ENCODE results near the gene FIGN. TPM values are rescaled to one million over a fixed set of nuclear protein-coding genes. Genes with fewer than 3 reads are reported as not detected.
A peak's percentile ranks its signal among the peaks of the same experiment; 100 is the strongest.

FIGN gene
- total and polyA plus RNA-seq, 5 donors, result 2.7 to 13.8 (median 9.8) TPM

DNA sequence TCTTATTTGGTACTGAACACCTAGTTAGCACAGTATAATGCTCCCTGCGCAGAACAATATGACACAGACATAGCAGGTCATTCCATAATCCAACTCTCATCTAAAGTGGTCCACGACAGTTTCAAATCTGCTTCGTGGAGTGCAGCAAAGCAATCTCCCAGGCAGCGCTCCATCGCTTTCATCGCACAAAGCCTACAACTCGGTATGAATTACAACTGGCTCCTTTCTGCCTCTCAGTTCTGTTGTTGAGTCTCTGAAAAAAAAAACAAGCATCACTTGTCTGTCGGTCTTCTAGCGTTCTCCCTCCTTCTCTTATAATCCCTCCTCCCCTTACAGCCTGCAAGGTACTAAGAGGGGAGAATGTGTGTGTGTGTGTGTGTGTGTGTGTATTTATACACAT, 123.5 kb downstream of the FIGN start:
- H3K27me3 ChIP-seq (ENCODE audit: control insufficient read depth, insufficient read depth), result no peaks in the 10 kb centered on the region
- no peak for ATAC-seq
- H3K27ac ChIP-seq (ENCODE audit: low read length), result no peak overlapping the region
- no peaks in the 10 kb centered on the region for H3K9me3 ChIP-seq (ENCODE audit: control insufficient read depth, low read length)
- DNase-seq, result no peak
- 73% methylated on average over 9 of the region's 9 CpGs for WGBS
- H3K4me3 ChIP-seq (ENCODE audit: low read length), result no peak overlapping the region
- intact Hi-C loops (cut with DNase I), result no loop called here
- no peaks in the 10 kb centered on the region for H3K4me1 ChIP-seq (ENCODE audit: control insufficient read depth, insufficient read depth, low read length)

DNA sequence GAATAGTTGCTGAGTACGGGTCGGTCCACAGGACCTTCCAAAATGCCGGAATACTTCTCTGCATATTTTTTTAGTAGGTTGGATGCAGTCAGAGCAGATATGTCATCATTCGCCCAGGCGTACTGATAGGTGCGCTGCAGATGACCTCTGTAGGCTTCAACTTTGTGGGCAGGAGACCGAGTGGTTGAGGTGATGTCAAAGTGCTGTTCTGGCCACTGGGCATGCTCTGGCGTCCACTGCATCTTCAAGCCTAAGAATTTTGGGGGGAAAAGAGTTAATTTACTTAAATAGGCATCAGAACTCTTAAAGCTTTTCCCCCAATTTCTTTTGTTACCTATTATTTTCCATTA, 124.3 kb downstream of the FIGN start:
- DNase-seq (no peak), ATAC-seq (no peak)
- no peak overlapping the region for H3K4me3 ChIP-seq (ENCODE audit: low read length)
- H3K4me1 ChIP-seq (ENCODE audit: control insufficient read depth, insufficient read depth, low read length), result no peaks in the 10 kb centered on the region
- no peak overlapping the region for H3K27ac ChIP-seq (ENCODE audit: low read length)
- 87% methylated on average over 8 of the region's 8 CpGs for WGBS
- no peaks in the 10 kb centered on the region for H3K27me3 ChIP-seq (ENCODE audit: control insufficient read depth, insufficient read depth)
- H3K9me3 ChIP-seq (ENCODE audit: control insufficient read depth, low read length), result no peaks in the 10 kb centered on the region
- intact Hi-C loops (cut with DNase I), result no loop called here

- no peak overlapping the region for H3K4me3 ChIP-seq (ENCODE audit: low read length)
- H3K9me3 ChIP-seq (ENCODE audit: control insufficient read depth, low read length), result no peaks in the 10 kb centered on the region
- ATAC-seq (peak in 1 of 2 donors; percentile 29), DNase-seq (no peak)
- intact Hi-C loops (cut with DNase I), result no loop called here
- H3K27ac ChIP-seq (ENCODE audit: low read length), result no peak overlapping the region
- H3K27me3 ChIP-seq (ENCODE audit: control insufficient read depth, insufficient read depth), result no peaks in the 10 kb centered on the region
- no peaks in the 10 kb centered on the region for H3K4me1 ChIP-seq (ENCODE audit: control insufficient read depth, insufficient read depth, low read length)
- 88% methylated on average over 13 of the region's 13 CpGs for WGBS
Measured at GRCh38 chr2:163610817-163611556, 124.8 kb downstream of the FIGN start.

DNA sequence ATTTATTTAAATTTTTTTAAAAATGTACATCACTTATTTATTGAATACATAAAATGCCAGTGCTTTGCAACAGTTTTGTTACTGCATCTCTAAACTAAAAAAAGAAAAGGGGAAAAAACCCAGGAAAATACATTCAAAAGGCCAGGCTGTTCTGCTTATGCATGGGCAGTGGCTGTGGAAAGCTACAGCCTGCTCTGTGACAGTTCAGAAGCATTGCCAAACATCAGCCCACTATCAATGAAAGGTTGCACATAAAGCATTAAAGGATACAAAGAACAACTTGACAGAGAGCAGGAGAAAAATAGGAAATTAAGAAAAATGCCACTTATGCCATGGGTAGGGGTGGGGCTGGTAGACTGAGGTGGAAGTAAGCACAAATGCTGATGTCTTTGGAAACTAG, 128.2 kb downstream of the FIGN start:
- ATAC-seq, result peak in 1 of 2 donors; percentile 32

DNA sequence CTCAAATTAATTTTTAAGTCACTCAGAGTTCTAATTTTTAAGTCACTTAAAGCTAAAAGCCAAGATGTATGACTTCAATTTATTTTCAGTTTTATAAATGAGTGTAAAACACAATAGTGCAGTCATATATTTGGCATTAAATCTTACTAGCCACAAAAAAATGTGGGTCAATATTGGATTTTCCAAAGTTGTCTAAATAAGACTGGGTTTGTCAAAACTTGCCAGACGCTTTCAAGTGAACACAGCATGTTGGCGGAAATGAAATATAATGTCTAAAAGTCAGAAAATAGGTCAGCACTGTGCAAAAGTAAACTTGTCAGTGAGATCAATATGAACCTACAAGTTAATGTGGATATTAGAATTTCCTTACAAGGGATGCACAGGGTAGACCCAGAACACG, 128.9 kb downstream of the FIGN start:
- Histone ChIP-seq H3K4me3 (ENCODE audit: low read length) (no peak overlapping the region), H3K9me3 (ENCODE audit: control insufficient read depth, low read length) (no peaks in the 10 kb centered on the region), H3K4me1 (ENCODE audit: control insufficient read depth, insufficient read depth, low read length) (no peaks in the 10 kb centered on the region), H3K27ac (ENCODE audit: low read length) (no peak overlapping the region), H3K27me3 (ENCODE audit: control insufficient read depth, insufficient read depth) (no peaks in the 10 kb centered on the region)
- ATAC-seq (no peak), DNase-seq (no peak)
- intact Hi-C loops (cut with DNase I), result no loop called here
- 86% methylated on average over 3 of the region's 3 CpGs for WGBS

More for the DNA sequence above, 128.2 kb downstream of the FIGN start:
- H3K27me3 ChIP-seq (ENCODE audit: control insufficient read depth, insufficient read depth), result no peaks in the 10 kb centered on the region
- H3K9me3 ChIP-seq (ENCODE audit: control insufficient read depth, low read length), result no peaks in the 10 kb centered on the region
- intact Hi-C loops (cut with DNase I), result no loop called here
- H3K4me1 ChIP-seq (ENCODE audit: control insufficient read depth, insufficient read depth, low read length), result no peaks in the 10 kb centered on the region
- no peak overlapping the region for H3K27ac ChIP-seq (ENCODE audit: low read length)
- DNase-seq, result no peak
- no peak overlapping the region for H3K4me3 ChIP-seq (ENCODE audit: low read length)

GRCh38 chr2:163605779-163606178, 130.0 kb downstream of the FIGN start:
- DNase-seq (no peak), ATAC-seq (no peak)
- intact Hi-C loops (cut with DNase I), result no loop called here
- H3K4me3 ChIP-seq (ENCODE audit: low read length), result no peak overlapping the region
- no peaks in the 10 kb centered on the region for H3K9me3 ChIP-seq (ENCODE audit: control insufficient read depth, low read length)
- no peak overlapping the region for H3K27ac ChIP-seq (ENCODE audit: low read length)
- H3K27me3 ChIP-seq (ENCODE audit: control insufficient read depth, insufficient read depth), result no peaks in the 10 kb centered on the region
- H3K4me1 ChIP-seq (ENCODE audit: control insufficient read depth, insufficient read depth, low read length), result no peaks in the 10 kb centered on the region
- WGBS, result 73% methylated on average over 2 of the region's 2 CpGs

DNA sequence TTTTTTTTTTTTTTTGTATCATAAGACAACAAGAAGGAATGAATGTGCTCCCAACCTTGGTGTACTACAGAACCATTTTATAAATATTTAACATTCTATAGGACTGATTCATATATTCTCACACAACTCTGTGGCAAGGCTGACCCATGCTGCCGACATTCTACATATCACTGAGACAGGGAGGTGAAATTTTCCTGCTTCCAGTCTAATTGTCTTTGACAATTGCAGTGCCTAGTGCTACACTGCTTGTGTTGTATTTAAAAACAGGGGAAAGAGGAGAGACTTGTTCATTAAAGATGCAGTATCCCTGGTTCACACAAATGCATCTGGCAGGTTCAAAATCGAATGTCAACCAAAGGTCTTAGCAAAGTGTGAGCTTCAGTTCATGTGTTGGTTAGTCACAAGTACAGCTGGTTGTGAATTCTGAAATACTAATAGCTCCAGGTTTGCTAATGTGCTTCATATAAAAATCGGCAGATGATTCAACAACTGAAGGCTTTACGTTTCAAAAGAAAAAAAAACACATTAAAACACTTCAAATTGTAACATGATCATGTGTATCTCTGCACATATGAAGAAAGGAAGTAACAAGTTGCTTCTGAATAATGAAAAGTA, 130.8 kb downstream of the FIGN start:
- WGBS, result 80% methylated on average over 4 of the region's 4 CpGs
- no peaks in the 10 kb centered on the region for H3K4me1 ChIP-seq (ENCODE audit: control insufficient read depth, insufficient read depth, low read length)
- ATAC-seq (no peak), DNase-seq (no peak)
- H3K27ac ChIP-seq (ENCODE audit: low read length), result no peak overlapping the region
- H3K9me3 ChIP-seq (ENCODE audit: control insufficient read depth, low read length), result no peaks in the 10 kb centered on the region
- H3K4me3 ChIP-seq (ENCODE audit: low read length), result no peak overlapping the region
- intact Hi-C loops (cut with DNase I), result no loop called here
- no peaks in the 10 kb centered on the region for H3K27me3 ChIP-seq (ENCODE audit: control insufficient read depth, insufficient read depth)

GRCh38 chr2:163602196-163602595, 133.6 kb downstream of the FIGN start:
- peak; percentile 67 to 84 for ATAC-seq
- peaks cover 1% of the 10 kb centered on the region for H3K4me1 ChIP-seq (ENCODE audit: control insufficient read depth, insufficient read depth, low read length)
- no peaks in the 10 kb centered on the region for H3K27me3 ChIP-seq (ENCODE audit: control insufficient read depth, insufficient read depth)
- no peaks in the 10 kb centered on the region for H3K9me3 ChIP-seq (ENCODE audit: control insufficient read depth, low read length)
- intact Hi-C loops (cut with DNase I), result no loop called here
- no peak overlapping the region for H3K27ac ChIP-seq (ENCODE audit: low read length)
- WGBS, result 35% methylated on average over 3 of the region's 3 CpGs
- DNase-seq, result no peak
- no peak overlapping the region for H3K4me3 ChIP-seq (ENCODE audit: low read length)

DNA sequence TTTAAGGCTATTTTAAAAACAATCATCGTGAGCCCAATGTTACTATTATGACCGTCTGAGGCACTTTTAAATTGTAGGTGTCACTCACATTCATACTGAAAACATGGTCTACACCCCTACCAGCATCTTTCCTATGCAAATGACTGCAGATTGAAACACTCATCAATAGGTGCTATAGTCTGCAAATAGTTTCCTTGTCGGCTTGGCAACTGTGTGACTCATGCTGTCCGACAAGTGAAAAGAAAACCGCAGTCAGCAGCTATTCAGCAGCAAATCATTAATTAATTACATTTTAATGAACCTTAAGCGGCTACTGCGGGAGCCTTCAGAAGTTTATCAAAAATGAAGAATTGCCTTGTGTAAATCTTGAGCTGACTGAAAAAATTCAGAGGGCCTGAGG, 134.4 kb downstream of the FIGN start:
- H3K9me3 ChIP-seq (ENCODE audit: control insufficient read depth, low read length), result no peaks in the 10 kb centered on the region
- 76% methylated on average over 7 of the region's 7 CpGs for WGBS
- no peak for ATAC-seq
- no peaks in the 10 kb centered on the region for H3K27me3 ChIP-seq (ENCODE audit: control insufficient read depth, insufficient read depth)
- peaks cover 1% of the 10 kb centered on the region for H3K4me1 ChIP-seq (ENCODE audit: control insufficient read depth, insufficient read depth, low read length)
- H3K4me3 ChIP-seq (ENCODE audit: low read length), result no peak overlapping the region
- intact Hi-C loops (cut with DNase I), result no loop called here
- no peak overlapping the region for H3K27ac ChIP-seq (ENCODE audit: low read length)
- DNase-seq, result no peak

DNA sequence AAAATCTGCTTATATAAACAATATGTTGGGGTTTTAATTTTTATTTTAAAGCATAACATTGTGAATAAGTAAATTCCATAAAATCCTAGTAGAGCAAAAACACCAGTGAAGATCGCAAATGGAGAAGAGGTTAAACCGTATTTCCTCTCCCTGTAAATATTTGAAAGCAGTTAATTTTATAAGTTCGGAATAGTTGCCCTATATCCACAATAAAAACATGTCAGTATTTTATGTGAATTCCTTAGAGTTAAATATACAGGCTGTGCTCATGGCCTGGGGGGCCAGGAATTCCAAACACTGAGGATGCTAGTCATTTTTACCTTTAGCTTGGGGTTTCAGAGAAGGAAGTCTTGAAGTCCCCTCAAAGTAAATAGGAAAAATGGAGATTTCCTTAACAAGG, 135.0 kb downstream of the FIGN start:
- intact Hi-C loops (cut with DNase I), result no loop called here
- DNase-seq (no peak), ATAC-seq (no peak)
- Histone ChIP-seq H3K27ac (ENCODE audit: low read length) (no peak overlapping the region), H3K4me1 (ENCODE audit: control insufficient read depth, insufficient read depth, low read length) (peaks cover 1% of the 10 kb centered on the region), H3K4me3 (ENCODE audit: low read length) (no peak overlapping the region), H3K9me3 (ENCODE audit: control insufficient read depth, low read length) (no peaks in the 10 kb centered on the region), H3K27me3 (ENCODE audit: control insufficient read depth, insufficient read depth) (no peaks in the 10 kb centered on the region)
- WGBS, result 89% methylated on average over 3 of the region's 3 CpGs

GRCh38 chr2:163595028-163595427, 140.8 kb downstream of the FIGN start:
- H3K4me3 ChIP-seq (ENCODE audit: low read length), result no peak overlapping the region
- H3K4me1 ChIP-seq (ENCODE audit: control insufficient read depth, insufficient read depth, low read length), result peaks cover 1% of the 10 kb centered on the region
- no peak for DNase-seq
- no peaks in the 10 kb centered on the region for H3K27me3 ChIP-seq (ENCODE audit: control insufficient read depth, insufficient read depth)
- no peak for ATAC-seq
- H3K27ac ChIP-seq (ENCODE audit: low read length), result no peak overlapping the region
- WGBS, result 45% methylated on average over 2 of the region's 2 CpGs
- intact Hi-C loops (cut with DNase I), result no loop called here
- H3K9me3 ChIP-seq (ENCODE audit: control insufficient read depth, low read length), result no peaks in the 10 kb centered on the region

GRCh38 chr2:163594497-163594896, 141.3 kb downstream of the FIGN start:
- no peak for DNase-seq
- Histone ChIP-seq H3K4me1 (ENCODE audit: control insufficient read depth, insufficient read depth, low read length) (no peaks in the 10 kb centered on the region), H3K4me3 (ENCODE audit: low read length) (no peak overlapping the region), H3K9me3 (ENCODE audit: control insufficient read depth, low read length) (no peaks in the 10 kb centered on the region), H3K27me3 (ENCODE audit: control insufficient read depth, insufficient read depth) (no peaks in the 10 kb centered on the region), H3K27ac (ENCODE audit: low read length) (no peak overlapping the region)
- WGBS, result 71% methylated on average over 3 of the region's 3 CpGs
- ATAC-seq, result no peak
- intact Hi-C loops (cut with DNase I), result no loop called here
